IPS-NIHi11 (cell line): ENCODE data around the gene VCL.

Experiments used
- DNase-seq: peaks from one replicate; pipeline ENCODE4 v3.0.0; 2012; ENCODE audit warnings: mixed read lengths, low spot score

VCL gene

DNA sequence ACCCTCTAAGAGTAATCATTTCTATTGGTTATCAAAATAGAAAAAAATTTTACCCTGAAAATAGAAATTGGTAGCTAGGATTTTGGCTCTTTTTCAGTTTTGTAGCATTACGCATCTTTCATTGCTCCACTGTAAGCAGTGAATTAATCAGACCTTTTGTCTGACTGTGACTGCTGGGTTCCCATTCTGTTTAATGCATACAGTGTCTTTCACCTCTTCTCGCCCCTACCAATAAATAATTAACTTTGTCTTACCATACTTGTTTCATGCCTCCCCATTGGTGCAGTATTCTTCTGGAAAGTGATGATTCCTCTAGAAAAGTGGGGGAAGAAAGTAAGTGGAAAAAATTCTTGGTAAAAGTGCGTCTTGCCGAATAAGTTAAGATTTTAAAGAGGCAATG, 79.5 kb downstream of the VCL start:
- DNase-seq = no peak

DNA sequence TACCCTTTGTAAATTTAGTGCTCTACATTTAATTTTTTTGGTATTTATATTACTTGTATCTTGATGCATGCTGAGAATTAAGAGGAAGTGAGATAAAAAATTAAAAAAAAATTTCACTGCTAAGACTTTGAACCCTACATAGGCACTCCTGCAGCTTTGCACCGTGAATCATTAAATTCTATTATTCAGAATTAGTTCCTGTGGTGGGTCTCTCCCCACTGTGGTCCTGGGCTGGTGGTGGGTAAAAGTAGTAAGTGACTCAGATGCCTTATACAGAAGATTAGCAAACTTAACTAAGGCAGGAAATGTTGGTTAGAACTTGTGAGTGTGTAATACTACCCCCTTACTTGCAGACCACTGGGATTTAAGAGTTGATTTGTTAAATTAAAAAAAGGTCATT, 80.1 kb downstream of the VCL start:
- no peak for DNase-seq

DNA sequence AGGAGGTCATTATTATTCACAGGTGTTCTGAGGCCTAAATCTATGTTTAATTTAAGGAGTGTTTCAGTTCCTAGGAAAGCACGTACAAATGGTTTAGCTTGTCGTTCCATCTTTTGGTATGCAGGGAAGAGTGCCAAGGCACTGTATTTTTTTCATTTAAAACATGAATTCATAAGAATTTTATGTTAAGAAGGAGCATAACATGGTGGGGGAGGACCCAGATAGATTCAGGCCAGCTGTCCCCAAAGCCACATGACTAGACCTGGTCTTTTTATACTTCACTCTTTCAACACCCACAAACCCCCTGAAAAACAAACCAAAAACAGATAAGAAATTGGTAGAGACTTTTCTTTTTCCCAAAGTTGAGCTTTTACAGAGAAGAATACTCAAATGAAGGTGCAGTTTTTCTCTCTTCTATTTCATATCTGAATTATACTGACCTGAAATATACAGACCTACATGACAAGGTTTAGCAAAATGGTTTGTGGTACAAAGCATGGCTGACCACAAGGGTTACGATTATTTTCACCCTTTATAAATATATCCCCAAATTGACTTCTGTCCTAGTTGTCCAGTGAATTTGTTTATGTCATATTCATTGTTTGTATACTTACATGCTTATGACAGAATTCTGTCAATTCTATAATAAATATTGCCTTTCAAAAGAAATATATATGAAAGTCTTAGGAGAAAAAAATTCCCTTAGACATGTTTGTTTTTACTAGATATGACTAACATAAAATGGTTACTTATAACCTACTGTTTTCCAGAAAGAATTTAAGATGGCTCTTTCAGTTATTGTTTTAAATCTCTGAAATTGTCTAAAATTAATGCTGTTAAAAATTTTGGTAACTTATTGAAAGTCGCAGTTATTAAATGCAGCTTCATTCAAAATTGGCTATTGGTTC, 81.4 kb downstream of the VCL start:
- DNase-seq = no peak

DNA sequence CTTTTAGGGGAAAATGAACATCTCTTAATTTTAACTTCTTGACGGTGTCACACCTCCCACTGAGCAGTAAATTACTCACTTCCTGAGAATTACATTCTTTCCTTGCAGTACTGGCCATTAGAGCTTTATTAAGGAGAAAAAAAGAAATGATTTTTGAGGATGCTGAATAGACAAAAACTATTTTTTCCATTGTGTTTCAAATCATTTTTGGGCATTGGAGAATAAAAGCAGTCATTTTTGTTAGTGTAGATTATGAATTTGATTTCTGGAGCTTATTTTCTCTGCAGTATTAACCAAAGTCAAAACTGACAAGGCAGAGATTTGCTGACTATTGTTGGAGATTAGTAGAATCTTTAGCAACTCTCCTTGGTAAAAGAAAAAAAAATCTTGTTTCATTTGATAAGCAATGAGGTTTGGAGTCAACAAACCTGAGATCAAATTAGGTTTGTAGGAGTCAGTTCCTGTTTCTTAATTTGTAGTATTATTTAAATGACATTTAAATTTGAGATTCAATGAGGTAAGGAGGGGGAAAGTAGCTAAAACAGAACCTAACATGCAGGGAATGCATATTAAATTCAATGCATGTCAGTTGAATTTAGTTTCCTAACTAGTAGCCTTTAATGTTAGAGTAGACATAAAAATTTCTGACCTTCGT, 82.1 kb downstream of the VCL start:
- DNase-seq = no peak

DNA sequence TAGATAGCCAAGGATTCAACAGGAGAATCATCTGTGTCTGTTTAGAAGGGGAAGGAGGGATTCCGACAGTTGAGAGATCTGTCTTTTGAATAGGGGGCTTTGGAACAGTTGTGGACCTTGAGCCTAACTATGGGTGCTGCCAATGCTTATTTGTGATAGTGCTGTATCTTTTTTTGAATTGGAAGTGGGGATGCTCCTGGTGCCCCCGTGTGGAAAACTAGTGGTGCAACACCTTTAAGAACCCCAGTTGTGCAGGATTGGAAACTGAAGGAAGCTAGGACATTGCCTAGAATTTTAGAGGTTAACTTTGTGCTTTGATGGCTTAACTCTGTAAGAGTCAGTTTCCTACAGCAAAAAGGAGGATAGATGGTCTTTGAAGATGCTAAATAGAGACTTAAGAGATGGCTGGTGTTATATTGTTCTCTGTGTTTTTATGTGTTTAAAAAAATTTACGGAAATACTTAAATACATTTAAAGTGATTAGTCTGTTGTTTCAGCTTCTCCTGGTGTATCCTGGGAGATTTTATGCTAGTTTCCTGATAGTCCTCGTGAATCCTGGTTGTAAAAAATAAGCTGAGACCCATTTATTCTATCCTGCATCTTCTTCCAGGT, 83.4 kb downstream of the VCL start:
- DNase-seq = peak; percentile 72

DNA sequence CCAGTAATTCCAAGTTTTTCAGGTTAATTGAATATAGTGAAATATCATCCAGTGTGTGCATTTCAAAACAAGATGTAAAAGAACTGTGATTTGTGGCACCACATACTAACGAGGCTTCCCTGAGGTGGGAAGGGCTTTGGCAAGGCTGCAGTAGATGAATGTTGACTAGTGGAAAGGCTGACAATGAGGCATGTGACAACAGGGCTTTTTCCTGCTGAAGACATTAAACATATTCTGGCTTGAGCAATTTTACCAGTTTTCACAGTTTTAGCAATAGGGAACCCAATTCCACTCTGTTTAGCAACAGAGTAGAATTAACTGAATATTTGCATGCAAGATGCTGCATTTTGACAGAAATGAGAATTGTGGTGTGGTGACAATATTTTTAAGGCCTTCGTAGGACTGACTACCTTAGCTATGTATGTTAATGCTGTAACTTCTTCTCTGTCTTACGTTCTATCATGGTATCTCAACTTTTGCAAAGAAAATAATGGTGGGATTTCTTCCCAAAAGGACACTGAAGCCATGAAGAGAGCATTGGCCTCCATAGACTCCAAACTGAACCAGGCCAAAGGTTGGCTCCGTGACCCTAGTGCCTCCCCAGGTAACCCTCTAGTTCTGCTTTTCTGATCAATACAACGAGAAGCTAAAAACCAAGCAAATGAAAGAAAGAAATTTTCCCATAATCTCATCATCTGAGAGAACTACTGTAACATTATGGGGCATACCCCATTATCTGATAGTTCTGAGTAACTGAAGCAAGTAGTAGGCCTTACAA, 84.2 kb downstream of the VCL start:
- no peak for DNase-seq

DNA sequence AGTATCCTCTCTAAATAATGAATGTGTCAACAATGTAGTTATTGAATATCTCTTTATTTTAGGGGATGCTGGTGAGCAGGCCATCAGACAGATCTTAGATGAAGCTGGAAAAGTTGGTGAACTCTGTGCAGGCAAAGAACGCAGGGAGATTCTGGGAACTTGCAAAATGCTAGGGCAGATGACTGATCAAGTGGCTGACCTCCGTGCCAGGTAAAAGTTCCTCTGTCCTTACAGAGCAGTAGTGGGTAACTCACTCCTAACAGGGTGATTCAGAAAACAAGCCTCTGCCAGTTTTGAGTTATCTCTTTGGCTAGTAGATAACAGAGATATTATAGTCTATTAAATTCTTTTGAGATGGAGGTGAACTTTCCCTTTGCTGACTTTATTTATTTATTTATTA, 85.4 kb downstream of the VCL start:
- no peak for DNase-seq

DNA sequence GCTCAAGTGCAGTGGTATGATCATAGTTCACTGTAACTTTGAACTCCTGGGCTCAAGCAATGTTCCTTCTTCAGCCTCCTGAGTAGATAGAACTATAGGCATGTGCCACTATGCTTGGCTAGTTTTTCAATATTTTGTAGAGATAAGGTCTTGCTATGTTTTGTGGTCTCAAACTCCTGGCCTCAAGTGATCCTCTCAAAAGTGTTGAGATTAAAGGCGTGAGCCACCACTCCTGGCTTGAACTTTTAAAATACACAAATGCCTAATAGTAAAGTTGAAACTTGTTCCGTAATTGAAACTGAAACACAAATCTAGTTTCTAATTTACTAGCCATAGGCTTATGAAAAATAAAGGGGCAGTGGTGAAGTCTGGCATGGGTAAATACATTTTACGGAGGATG, 87.0 kb downstream of the VCL start:
- no peak for DNase-seq

DNA sequence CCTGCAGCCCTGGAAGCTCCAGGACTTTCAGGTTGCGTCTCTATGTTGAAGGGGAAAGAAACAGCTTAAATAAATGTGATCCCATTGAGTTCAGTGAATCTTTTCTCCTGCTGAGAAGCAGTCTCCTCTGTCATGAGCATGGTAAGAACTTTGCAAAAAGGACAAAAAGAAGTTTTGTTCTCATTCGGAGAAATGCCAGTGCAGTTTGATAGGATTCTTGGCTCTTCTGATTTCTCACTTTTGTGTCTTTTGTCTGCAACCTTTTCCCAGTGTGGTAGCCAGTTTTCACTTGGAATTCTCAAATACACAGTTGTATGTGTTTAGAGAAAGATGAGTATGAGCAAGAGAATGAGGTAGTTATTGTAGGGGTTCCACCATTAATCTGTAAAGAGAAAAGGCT, 88.4 kb downstream of the VCL start:
- no peak for DNase-seq

DNA sequence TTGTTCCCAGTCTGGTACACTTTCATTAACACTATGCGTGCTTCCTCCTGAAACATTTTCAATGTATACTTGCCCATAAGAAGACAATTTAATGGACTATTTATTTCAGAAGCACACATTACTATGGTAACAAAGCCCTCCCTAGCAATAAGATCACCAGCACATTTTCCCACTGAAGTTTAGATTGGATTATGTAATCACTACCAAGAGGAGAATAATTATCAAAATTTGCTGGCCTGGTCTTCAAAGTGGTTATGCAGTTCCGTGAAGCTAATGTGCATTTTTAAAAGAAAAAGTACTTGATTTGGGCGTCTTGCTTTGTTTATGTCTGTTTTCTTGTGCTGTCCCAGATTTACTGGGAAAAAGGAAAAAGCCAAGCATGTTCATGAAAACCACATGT, 90.8 kb downstream of the VCL start:
- no peak for DNase-seq

DNA sequence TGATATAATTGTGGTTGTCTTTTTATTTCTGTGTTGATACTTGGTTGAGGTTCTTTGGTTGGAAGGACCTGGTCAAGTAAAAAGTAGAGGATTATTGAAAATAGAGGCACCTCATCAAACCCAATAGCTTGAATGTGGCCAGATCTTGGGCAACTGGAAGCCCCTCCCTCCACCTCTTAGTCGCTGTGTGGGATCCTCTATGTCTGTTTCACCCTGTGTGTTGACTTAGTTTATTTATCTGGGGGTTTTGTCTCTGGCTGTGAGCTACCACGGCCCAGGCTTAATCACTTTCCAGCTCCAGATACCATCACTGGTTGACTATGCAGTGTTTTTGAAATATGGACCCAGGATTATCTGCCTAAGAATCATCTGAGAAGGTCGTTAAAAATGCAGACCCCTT, 94.5 kb downstream of the VCL start:
- DNase-seq = no peak

DNA sequence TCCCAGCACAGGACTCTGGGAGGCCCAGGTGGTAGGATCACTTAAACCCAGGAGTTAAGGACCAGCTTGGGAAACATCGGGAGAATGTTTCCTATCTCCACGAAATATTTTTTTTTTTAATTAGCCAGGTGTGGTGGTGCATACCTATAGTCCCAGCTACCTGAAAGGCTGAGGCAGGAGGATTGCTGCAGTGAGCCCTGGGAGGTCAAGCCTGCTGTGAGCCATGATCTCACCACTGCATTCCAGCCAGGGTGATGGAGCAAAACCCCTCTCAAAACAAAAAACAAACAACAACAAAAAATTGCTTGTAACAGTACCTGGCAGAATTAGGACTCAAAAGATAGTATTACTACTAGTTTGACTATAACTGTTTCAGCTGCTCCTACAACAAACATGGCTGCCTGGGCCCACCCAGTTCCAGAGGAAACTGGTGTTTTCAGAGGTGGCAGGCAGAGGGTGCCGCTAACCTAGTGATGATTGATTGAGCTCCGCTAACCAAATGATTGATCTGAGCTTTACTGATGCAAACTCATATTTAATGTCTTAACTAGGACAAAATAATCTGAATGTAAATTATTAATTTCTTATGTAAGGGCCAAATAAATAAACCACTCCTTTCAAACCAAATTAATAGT, 95.7 kb downstream of the VCL start:
- no peak for DNase-seq

DNA sequence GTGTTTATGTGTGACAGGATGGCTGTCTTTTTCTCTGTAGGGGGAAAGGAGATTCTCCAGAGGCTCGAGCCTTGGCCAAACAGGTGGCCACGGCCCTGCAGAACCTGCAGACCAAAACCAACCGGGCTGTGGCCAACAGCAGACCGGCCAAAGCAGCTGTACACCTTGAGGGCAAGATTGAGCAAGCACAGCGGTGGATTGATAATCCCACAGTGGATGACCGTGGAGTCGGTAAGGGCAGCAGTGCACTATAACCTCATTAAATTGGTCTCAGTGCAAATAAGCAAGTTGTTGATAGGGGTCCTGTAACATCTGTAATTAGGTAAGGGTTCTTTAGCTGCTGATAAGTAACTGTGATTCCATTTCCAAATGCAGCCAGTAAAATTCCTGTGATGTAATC, 96.3 kb downstream of the VCL start:
- DNase-seq = no peak

DNA sequence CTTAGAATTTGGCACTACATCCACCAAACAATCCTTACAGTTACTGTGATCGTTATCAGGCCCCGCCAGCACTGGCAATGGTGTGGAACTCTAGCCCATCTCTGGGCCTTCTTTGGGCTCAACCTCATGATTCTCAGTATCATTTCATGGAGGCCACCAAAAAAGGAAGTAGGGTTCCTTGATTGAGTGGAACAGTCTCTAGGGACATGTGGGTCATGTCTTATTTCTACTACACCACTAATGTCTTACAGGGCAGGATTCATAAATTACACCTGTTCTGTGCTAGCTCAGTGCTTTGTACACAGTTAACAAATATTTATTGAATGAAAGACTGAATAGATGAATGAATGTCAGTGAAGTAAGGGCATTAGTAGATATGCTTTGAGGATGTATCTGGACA, 98.9 kb downstream of the VCL start:
- no peak for DNase-seq

DNA sequence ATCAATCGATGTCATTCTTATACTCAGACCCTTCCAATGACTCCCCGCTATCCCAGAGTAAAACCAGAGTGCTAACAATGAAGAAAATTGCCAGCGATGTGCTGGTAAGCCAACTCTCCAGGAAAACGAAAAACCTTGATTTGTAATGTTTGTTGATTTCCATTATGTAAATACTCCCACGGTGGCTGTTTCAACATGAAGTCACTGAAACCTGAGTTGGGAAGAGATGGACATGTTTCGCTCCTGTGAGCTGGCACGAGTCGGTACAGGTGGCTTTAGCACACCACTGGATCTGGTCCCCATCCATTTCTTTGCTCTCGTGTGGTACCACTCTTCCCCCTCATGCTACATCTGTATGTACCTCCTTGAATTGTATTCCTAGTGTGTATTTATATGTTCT, 99.9 kb downstream of the VCL start:
- no peak for DNase-seq

DNA sequence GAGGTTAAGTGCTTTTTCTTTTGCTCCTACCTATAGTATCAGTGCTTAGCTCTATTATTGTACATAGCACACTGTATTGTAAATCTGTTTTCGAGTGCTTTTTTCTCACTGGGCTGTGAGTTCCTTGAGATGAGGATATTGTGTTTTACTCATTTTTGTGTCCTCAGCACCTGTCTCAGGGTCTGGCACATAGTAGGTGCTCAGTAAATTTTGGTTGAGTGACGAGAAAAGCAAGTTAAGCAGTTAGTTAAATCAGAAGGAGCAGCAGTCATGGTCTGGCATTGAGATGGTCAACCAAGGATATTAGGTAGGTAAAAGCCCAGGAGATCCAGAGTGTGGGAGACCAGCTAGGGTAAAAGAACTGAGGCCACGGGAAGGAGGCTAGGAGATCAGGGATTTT, 101.5 kb downstream of the VCL start:
- no peak for DNase-seq

DNA sequence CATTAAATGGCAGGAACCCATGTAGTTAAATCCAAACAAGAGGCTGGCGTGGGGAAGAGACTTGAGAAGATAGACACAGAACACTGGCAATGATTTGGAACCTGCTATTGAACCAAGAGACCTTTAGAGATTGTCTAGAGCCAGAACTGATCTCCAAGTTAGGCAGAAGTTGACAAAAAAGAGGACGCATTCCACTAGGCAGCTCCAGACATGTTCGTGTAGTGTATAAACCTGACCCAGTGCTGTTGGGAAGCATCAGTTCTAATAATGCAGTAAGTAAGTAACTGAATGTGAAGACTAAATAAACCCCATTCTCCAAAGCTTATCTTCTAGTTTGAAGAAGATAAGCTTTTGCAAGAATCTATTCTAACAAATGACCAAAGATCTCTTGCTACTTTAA, 101.9 kb downstream of the VCL start:
- no peak for DNase-seq

DNA sequence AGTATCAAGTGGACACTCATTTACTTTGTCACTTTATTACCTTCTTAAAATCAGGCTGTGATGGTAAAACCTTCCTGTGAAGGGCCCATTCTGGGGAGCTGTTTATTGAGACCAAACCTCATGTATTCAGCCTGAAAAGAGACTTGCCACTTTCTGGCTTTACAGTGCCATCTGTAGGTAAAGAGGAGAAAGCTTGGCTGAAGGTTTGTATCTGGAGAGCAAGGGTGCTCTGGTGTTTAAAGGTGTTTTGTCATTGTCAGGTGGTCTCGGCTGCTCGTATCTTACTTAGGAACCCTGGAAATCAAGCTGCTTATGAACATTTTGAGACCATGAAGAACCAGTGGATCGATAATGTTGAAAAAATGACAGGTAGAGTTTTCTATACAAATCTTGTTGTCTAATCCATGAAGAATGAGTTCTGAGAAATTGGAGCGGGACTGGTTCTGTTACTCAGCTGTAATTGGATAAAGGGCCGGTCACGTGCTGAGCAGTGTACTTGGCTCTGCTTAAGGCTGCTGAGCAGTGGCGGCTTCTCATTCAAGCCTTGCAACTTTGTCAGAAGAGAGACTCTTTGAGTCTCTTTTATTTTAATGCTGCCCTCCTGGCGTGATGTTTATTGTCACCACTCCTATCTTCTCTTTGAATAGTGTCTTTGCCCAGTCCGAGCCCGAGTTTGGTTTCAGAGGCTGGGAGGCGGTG, 105.8 kb downstream of the VCL start:
- DNase-seq = peak; percentile 65

DNA sequence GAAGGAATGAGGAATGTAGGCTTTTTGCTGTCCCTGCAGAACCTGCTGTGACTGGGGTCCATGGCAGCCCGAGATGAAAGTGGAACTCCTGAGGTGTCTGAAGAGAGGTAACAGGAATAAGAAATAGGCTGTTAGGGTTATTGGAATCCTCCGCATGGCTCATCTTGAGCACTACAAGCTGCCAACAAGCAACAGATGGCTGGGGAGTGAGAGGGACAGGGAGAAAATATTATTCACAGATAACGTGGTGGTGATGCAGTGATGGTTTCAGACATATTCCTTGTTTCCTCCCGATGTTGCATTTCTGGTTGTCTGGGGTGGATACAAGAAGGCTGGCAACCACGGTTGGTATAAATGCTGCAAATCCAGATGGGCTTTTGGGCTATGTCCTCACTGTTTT, 106.6 kb downstream of the VCL start:
- no peak for DNase-seq

DNA sequence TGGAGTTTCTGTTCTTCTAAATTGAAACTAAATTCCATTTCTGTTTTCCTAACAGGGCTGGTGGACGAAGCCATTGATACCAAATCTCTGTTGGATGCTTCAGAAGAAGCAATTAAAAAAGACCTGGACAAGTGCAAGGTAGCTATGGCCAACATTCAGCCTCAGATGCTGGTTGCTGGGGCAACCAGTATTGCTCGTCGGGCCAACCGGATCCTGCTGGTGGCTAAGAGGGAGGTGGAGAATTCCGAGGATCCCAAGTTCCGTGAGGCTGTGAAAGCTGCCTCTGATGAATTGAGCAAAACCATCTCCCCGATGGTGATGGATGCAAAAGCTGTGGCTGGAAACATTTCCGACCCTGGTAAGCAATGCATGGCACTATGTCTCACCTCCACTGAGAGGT, 107.1 kb downstream of the VCL start:
- DNase-seq = no peak

DNA sequence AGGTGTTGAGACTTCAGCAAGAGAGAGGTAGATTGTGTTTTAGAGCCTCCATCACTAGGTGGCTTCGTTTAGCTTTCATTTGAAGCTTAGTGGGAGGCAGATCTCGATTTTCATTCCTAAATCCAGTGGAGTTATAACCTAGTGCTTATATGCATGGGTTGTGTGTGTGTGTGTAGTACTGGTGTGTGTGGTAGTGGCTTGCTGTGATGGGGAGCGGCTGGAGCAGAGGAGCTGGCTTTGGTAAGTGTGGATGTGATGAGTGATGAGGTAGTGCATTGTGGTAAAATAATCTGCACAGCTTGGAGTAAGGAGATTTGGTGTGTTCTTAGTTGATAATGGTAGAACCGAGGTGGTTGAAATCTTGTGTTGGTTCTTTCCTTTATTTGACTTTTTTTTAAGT, 109.5 kb downstream of the VCL start:
- no peak for DNase-seq
